Osteoblast (primary cell): ENCODE results near the gene CD79B. TPM values are rescaled to one million over a fixed set of nuclear protein-coding genes. Genes with fewer than 3 reads are reported as not detected.
"Not testable (repeated sequence)": the region's sequence is repeated elsewhere in the genome, so short reads cannot be mapped to it uniquely, and the experiment has no call there.

Experiments used
- DNase-seq: peaks from one replicate; pipeline ENCODE4 v3.0.0; 2011; ENCODE audit warnings: low spot score, mixed read lengths; ENCODE audit not compliant: insufficient read length; ENCODE audit errors: missing footprints
- H2AFZ ChIP-seq: 2 replicates; pipeline ENCODE4 v1.6.0; 2011; ENCODE audit warnings: mild to moderate bottlenecking, low read length
- H3K27ac ChIP-seq: 2 replicates; pipeline ENCODE4 v1.5.1; 2011; ENCODE audit warnings: mild to moderate bottlenecking, low read depth, low read length, moderate library complexity
- H3K27me3 ChIP-seq: 2 replicates; pipeline ENCODE4 v1.6.0; 2012; ENCODE audit warnings: mild to moderate bottlenecking, control low read depth, inconsistent platforms, low read length, moderate library complexity; ENCODE audit not compliant: insufficient read depth
- H3K36me3 ChIP-seq: 2 replicates; pipeline ENCODE4 v1.5.1; 2011; ENCODE audit warnings: mild to moderate bottlenecking, low read length, control low read depth, moderate library complexity; ENCODE audit not compliant: insufficient read depth
- H3K4me1 ChIP-seq: 2 replicates; pipeline ENCODE4 v1.5.1; 2011; ENCODE audit warnings: mild to moderate bottlenecking, low read length, control low read depth, moderate library complexity; ENCODE audit not compliant: insufficient read depth
- H3K4me2 ChIP-seq: 2 replicates; pipeline ENCODE4 v1.6.0; 2011; ENCODE audit warnings: mild to moderate bottlenecking, low read length; ENCODE audit not compliant: insufficient read depth
- H3K4me3 ChIP-seq: fragments of 200-600 bp; sonication (generic); 3 replicates; pipeline ENCODE4 v1.5.1; 2012; ENCODE audit warnings: mild to moderate bottlenecking, low read length, inconsistent platforms; ENCODE audit not compliant: insufficient read depth
- H3K79me2 ChIP-seq: 2 replicates; pipeline ENCODE4 v1.6.0; 2012; ENCODE audit warnings: mild to moderate bottlenecking, low read length, control low read depth, inconsistent platforms; ENCODE audit not compliant: insufficient read depth
- H3K9me3 ChIP-seq: 2 replicates; pipeline ENCODE4 v1.5.1; 2011; ENCODE audit warnings: low read depth, low read length, control low read depth
- H4K20me1 ChIP-seq: 2 replicates; pipeline ENCODE4 v1.6.0; 2012; ENCODE audit warnings: mild to moderate bottlenecking, low read length, control low read depth; ENCODE audit not compliant: insufficient read depth
- CTCF ChIP-seq: IDR thresholded peaks from 2 replicates; pipeline ENCODE4 v1.5.1; 2011; ENCODE audit warnings: mild to moderate bottlenecking, low read depth, low read length, moderate library complexity; ENCODE audit errors: extremely low read depth
- total RNA-seq: library from RNA; depleted of rRNA; stranded (reverse); fragments of >200 nt; gene quantifications from 2 replicates; pipeline ENCODE4 v1.2.3, GENCODE V29; 2012

The CD79B gene
- total RNA-seq, 1 donor, result 0.36 TPM

GRCh38 chr17:63920050-63920449 lies 12.1 kb downstream of the CD79B start:
- H3K9me3 ChIP-seq, H2AFZ ChIP-seq, DNase-seq: not testable (repeated sequence)

GRCh38 chr17:63919311-63919723 lies 12.8 kb downstream of the CD79B start:
- no peaks in the 10 kb centered on the region for H3K79me2 ChIP-seq
- peak; percentile 88 for TF ChIP-seq CTCF
- H3K4me3 ChIP-seq, result no peak overlapping the region
- DNase-seq, result peak; percentile 96
- no peaks in the 10 kb centered on the region for H3K4me1 ChIP-seq
- no peaks in the 10 kb centered on the region for H3K36me3 ChIP-seq
- no peak overlapping the region for H3K27ac ChIP-seq
- H2AFZ ChIP-seq, result no peak overlapping the region
- H3K9me3 ChIP-seq, result no peaks in the 10 kb centered on the region
- H3K4me2 ChIP-seq, result no peak overlapping the region
- peaks cover 11% of the 10 kb centered on the region for H3K27me3 ChIP-seq
- H4K20me1 ChIP-seq, result no peaks in the 10 kb centered on the region

More at GRCh38 chr17:63920050-63920449, 12.1 kb downstream of the CD79B start:
- H3K4me2 ChIP-seq, H3K36me3 ChIP-seq, H4K20me1 ChIP-seq, H3K4me3 ChIP-seq, H3K27ac ChIP-seq, H3K4me1 ChIP-seq, H3K79me2 ChIP-seq: not testable (repeated sequence)
- peaks cover 11% of the 10 kb centered on the region for H3K27me3 ChIP-seq

- not testable (repeated sequence) for H3K9me3 ChIP-seq, H3K4me1 ChIP-seq, H3K4me2 ChIP-seq, H3K4me3 ChIP-seq, H3K36me3 ChIP-seq, DNase-seq, H3K27ac ChIP-seq, H2AFZ ChIP-seq, H3K79me2 ChIP-seq, H4K20me1 ChIP-seq
- peaks cover 11% of the 10 kb centered on the region for H3K27me3 ChIP-seq
These were observed 13.3 kb downstream of the CD79B start, which contains the start of gene GH1 for GRCh38 chr17:63918789-63919305. GH1 (minus strand) TSS chr17:63918839; CDS start chr17:63918776, 63 bp downstream.

- no peak overlapping the region for H2AFZ ChIP-seq
- H3K4me3 ChIP-seq, result no peak overlapping the region
- no peak overlapping the region for H3K27ac ChIP-seq
- peak; percentile 72 for DNase-seq
- H3K79me2 ChIP-seq, result no peaks in the 10 kb centered on the region
- H3K36me3 ChIP-seq, result no peaks in the 10 kb centered on the region
- H3K9me3 ChIP-seq, result no peaks in the 10 kb centered on the region
- H3K4me1 ChIP-seq, result no peaks in the 10 kb centered on the region
- H3K27me3 ChIP-seq, result peaks cover 11% of the 10 kb centered on the region
- H3K4me2 ChIP-seq, result no peak overlapping the region
- TF ChIP-seq CTCF, result no peak
- H4K20me1 ChIP-seq, result no peaks in the 10 kb centered on the region
These were observed 13.8 kb downstream of the CD79B start for GRCh38 chr17:63918305-63918704.

- Histone ChIP-seq H3K79me2 (no peaks in the 10 kb centered on the region), H3K36me3 (no peaks in the 10 kb centered on the region), H2AFZ (no peak overlapping the region), H3K9me3 (no peaks in the 10 kb centered on the region), H3K4me2 (no peak overlapping the region), H3K27me3 (peaks cover 11% of the 10 kb centered on the region), H3K4me3 (no peak overlapping the region), H3K27ac (no peak overlapping the region), H4K20me1 (no peaks in the 10 kb centered on the region), H3K4me1 (no peaks in the 10 kb centered on the region)
- TF ChIP-seq CTCF, result no peak
- DNase-seq, result no peak
These were observed 14.5 kb downstream of the CD79B start for GRCh38 chr17:63917646-63918045.

GRCh38 chr17:63917206-63917605 lies 14.9 kb downstream of the CD79B start:
- H2AFZ ChIP-seq, H3K27ac ChIP-seq, H4K20me1 ChIP-seq, H3K9me3 ChIP-seq, H3K4me2 ChIP-seq, H3K4me3 ChIP-seq, DNase-seq, H3K79me2 ChIP-seq, H3K4me1 ChIP-seq, H3K36me3 ChIP-seq: not testable (repeated sequence)
- peaks cover 11% of the 10 kb centered on the region for H3K27me3 ChIP-seq
